Lower leg skin (tissue), 3 donors: Measurements from ENCODE around the gene DRAXIN.

Experiments
- POLR2A ChIP-seq, 2 donors: fragments of 450-650 bp; IDR thresholded peaks; one replicate each; pipeline ENCODE4 v1.6.1; 2016 to 2017; ENCODE audit warnings: antibody characterized with exemption in 2 of 2, mild to moderate bottlenecking in 1 of 2, moderate library complexity in 1 of 2
- TF ChIP-seq, protein P1 (sequence below), 3 donors: fragments of 450-650 bp; IDR thresholded peaks; one replicate each; pipeline ENCODE4 v1.5.1; 2016; ENCODE audit warnings: antibody characterized with exemption in 3 of 3, mild to moderate bottlenecking in 3 of 3, moderate library complexity in 2 of 3

DNA sequence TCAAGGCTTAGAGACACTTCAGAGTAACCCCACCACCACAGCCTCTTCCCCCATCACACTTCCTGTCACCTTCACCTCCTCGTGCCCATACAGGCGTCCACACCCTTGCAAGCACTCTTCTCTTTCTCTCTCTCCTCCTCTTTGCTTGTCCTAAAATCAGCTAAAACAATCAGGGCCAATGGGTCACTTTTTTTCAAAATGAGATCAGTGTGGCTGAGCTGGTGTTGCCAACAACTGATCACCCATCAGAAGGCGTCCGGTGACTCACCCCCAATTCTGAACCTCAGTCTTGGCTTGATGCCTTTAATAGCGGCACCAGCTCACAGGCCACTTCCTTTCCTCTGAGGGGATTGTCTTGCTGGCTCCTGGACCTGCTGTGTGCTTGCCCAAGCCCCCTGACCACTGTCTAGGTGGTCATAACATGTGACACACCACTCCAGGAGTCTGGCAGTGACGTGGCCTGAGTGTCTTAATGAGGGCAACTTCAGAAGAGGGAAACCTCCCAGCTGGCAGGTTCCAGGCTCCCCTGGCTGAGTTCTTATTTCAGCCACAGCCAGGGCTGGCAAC is 1.6 kb downstream of the DRAXIN start:
- TF ChIP-seq POLR2A (IDR thresholded peaks at IDR 0.05), result no peak
- TF ChIP-seq, protein P1, sequence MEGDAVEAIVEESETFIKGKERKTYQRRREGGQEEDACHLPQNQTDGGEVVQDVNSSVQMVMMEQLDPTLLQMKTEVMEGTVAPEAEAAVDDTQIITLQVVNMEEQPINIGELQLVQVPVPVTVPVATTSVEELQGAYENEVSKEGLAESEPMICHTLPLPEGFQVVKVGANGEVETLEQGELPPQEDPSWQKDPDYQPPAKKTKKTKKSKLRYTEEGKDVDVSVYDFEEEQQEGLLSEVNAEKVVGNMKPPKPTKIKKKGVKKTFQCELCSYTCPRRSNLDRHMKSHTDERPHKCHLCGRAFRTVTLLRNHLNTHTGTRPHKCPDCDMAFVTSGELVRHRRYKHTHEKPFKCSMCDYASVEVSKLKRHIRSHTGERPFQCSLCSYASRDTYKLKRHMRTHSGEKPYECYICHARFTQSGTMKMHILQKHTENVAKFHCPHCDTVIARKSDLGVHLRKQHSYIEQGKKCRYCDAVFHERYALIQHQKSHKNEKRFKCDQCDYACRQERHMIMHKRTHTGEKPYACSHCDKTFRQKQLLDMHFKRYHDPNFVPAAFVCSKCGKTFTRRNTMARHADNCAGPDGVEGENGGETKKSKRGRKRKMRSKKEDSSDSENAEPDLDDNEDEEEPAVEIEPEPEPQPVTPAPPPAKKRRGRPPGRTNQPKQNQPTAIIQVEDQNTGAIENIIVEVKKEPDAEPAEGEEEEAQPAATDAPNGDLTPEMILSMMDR (IDR thresholded peaks at IDR 0.05), result no peak
